Measurements from ENCODE around the gene EHMT2. TPM values are rescaled to one million over a fixed set of nuclear protein-coding genes. Genes with fewer than 3 reads are reported as not detected.

EHMT2 gene
- total and polyA plus RNA-seq, 2 of the 13 experiments (the other 11 are each of a cell fraction or from before 2014, with no cell fraction given): 55.2 to 69.2 TPM

GRCh38 chr6:31865205-31866118 is 32.0 kb downstream of the EHMT2 start (continued):
- TF ChIP-seq NONO (IDR thresholded peaks at IDR 0.05): no peak
- TF ChIP-seq NONO (CRISPR knock-in tag; conservative IDR thresholded peaks at IDR 0.05): peak; percentile 63; the same call in 1 of the 2 replicates
- TF ChIP-seq, protein P1, sequence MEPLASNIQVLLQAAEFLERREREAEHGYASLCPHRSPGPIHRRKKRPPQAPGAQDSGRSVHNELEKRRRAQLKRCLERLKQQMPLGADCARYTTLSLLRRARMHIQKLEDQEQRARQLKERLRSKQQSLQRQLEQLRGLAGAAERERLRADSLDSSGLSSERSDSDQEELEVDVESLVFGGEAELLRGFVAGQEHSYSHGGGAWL (CRISPR knock-in tag; IDR thresholded peaks at IDR 0.05): no peak; the same call in 1 of the 2 replicates
- no peak for TF ChIP-seq ZNF619 (CRISPR knock-in tag; IDR thresholded peaks at IDR 0.05)
- TF ChIP-seq HNF4G (IDR thresholded peaks at IDR 0.05; ENCODE audit: borderline replicate concordance, low read depth, low read length): peak; percentile 99
- peak; percentile 97 for TF ChIP-seq HNF4G (CRISPR knock-in tag; IDR thresholded peaks at IDR 0.05; ENCODE audit: borderline replicate concordance, low read depth)
- TF ChIP-seq, protein P2, sequence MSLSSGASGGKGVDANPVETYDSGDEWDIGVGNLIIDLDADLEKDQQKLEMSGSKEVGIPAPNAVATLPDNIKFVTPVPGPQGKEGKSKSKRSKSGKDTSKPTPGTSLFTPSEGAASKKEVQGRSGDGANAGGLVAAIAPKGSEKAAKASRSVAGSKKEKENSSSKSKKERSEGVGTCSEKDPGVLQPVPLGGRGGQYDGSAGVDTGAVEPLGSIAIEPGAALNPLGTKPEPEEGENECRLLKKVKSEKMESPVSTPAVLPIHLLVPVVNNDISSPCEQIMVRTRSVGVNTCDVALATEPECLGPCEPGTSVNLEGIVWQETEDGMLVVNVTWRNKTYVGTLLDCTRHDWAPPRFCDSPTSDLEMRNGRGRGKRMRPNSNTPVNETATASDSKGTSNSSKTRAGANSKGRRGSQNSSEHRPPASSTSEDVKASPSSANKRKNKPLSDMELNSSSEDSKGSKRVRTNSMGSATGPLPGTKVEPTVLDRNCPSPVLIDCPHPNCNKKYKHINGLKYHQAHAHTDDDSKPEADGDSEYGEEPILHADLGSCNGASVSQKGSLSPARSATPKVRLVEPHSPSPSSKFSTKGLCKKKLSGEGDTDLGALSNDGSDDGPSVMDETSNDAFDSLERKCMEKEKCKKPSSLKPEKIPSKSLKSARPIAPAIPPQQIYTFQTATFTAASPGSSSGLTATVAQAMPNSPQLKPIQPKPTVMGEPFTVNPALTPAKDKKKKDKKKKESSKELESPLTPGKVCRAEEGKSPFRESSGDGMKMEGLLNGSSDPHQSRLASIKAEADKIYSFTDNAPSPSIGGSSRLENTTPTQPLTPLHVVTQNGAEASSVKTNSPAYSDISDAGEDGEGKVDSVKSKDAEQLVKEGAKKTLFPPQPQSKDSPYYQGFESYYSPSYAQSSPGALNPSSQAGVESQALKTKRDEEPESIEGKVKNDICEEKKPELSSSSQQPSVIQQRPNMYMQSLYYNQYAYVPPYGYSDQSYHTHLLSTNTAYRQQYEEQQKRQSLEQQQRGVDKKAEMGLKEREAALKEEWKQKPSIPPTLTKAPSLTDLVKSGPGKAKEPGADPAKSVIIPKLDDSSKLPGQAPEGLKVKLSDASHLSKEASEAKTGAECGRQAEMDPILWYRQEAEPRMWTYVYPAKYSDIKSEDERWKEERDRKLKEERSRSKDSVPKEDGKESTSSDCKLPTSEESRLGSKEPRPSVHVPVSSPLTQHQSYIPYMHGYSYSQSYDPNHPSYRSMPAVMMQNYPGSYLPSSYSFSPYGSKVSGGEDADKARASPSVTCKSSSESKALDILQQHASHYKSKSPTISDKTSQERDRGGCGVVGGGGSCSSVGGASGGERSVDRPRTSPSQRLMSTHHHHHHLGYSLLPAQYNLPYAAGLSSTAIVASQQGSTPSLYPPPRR (CRISPR knock-in tag; IDR thresholded peaks at IDR 0.05; ENCODE audit: borderline replicate concordance): peak; percentile 90
- peak in 1 of 2 experiments; percentile 75; a peak in 2 of 4 replicates for TF ChIP-seq POLR2A (IDR thresholded peaks at IDR 0.05; ENCODE audit: insufficient read depth in 1 of 2, low read depth in 2 of 2, low read length in 2 of 2)
- TF ChIP-seq KLF6 (CRISPR knock-in tag; IDR thresholded peaks at IDR 0.05): peak; percentile 53; the same call in 1 of the 2 replicates
- TF ChIP-seq, protein P3, sequence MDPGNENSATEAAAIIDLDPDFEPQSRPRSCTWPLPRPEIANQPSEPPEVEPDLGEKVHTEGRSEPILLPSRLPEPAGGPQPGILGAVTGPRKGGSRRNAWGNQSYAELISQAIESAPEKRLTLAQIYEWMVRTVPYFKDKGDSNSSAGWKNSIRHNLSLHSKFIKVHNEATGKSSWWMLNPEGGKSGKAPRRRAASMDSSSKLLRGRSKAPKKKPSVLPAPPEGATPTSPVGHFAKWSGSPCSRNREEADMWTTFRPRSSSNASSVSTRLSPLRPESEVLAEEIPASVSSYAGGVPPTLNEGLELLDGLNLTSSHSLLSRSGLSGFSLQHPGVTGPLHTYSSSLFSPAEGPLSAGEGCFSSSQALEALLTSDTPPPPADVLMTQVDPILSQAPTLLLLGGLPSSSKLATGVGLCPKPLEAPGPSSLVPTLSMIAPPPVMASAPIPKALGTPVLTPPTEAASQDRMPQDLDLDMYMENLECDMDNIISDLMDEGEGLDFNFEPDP (CRISPR knock-in tag; conservative IDR thresholded peaks at IDR 0.05): no peak
- no peak; the same call in 1 of the 2 replicates for TF ChIP-seq RFX1 (IDR thresholded peaks at IDR 0.05)
- peak; percentile 92 for TF ChIP-seq HDAC1 (CRISPR knock-in tag; IDR thresholded peaks at IDR 0.05)
- no peak for TF ChIP-seq ATRX (CRISPR knock-in tag; IDR thresholded peaks at IDR 0.05; ENCODE audit: borderline replicate concordance)
- TF ChIP-seq, protein P4, sequence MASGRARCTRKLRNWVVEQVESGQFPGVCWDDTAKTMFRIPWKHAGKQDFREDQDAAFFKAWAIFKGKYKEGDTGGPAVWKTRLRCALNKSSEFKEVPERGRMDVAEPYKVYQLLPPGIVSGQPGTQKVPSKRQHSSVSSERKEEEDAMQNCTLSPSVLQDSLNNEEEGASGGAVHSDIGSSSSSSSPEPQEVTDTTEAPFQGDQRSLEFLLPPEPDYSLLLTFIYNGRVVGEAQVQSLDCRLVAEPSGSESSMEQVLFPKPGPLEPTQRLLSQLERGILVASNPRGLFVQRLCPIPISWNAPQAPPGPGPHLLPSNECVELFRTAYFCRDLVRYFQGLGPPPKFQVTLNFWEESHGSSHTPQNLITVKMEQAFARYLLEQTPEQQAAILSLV (CRISPR knock-in tag; IDR thresholded peaks at IDR 0.05; ENCODE audit: borderline replicate concordance): peak; percentile 87
- TF ChIP-seq, protein P5, sequence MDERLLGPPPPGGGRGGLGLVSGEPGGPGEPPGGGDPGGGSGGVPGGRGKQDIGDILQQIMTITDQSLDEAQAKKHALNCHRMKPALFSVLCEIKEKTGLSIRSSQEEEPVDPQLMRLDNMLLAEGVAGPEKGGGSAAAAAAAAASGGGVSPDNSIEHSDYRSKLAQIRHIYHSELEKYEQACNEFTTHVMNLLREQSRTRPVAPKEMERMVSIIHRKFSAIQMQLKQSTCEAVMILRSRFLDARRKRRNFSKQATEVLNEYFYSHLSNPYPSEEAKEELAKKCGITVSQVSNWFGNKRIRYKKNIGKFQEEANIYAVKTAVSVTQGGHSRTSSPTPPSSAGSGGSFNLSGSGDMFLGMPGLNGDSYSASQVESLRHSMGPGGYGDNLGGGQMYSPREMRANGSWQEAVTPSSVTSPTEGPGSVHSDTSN (CRISPR knock-in tag; IDR thresholded peaks at IDR 0.05): no peak
- TF ChIP-seq ZNF7 (CRISPR knock-in tag; IDR thresholded peaks at IDR 0.05): no peak
- TF ChIP-seq ZSCAN31 (CRISPR knock-in tag; IDR thresholded peaks at IDR 0.05; ENCODE audit: low read depth): peak; percentile 92; the same call in 1 of the 2 replicates
- peak; percentile 82 for TF ChIP-seq FOXA3 (CRISPR knock-in tag; IDR thresholded peaks at IDR 0.05)
- TF ChIP-seq EEA1 (CRISPR knock-in tag; IDR thresholded peaks at IDR 0.05; ENCODE audit: borderline replicate concordance): no peak
- no peak for TF ChIP-seq NCOA1 (CRISPR knock-in tag; IDR thresholded peaks at IDR 0.05)
- TF ChIP-seq SCMH1 (CRISPR knock-in tag; IDR thresholded peaks at IDR 0.05; ENCODE audit: borderline replicate concordance): no peak

All from HepG2 (cell line).